ENCODE data around the gene DISP3.

Gene DISP3

GRCh38 chr1:11461531-11462137 lies 17.3 kb upstream of the DISP3 start:
- no peak for DNase-seq (ENCODE audit: low read depth)

- no peak for DNase-seq (ENCODE audit: low read depth)
Observed at GRCh38 chr1:11462224-11462923, 16.6 kb upstream of the DISP3 start.

GRCh38 chr1:11463177-11463576 lies 15.8 kb upstream of the DISP3 start:
- no peak for DNase-seq (ENCODE audit: low read depth)

GRCh38 chr1:11465307-11465706 lies 13.6 kb upstream of the DISP3 start:
- no peak for DNase-seq (ENCODE audit: low read depth)

GRCh38 chr1:11466416-11466815 lies 12.5 kb upstream of the DISP3 start:
- no peak for DNase-seq (ENCODE audit: low read depth)

GRCh38 chr1:11468878-11469277 lies 10.1 kb upstream of the DISP3 start:
- DNase-seq (ENCODE audit: low read depth): no peak

GRCh38 chr1:11470912-11471311 lies 8.0 kb upstream of the DISP3 start:
- DNase-seq (ENCODE audit: low read depth): no peak

- DNase-seq (ENCODE audit: low read depth): no peak
Observed at GRCh38 chr1:11471473-11471872, 7.5 kb upstream of the DISP3 start.

- no peak for DNase-seq (ENCODE audit: low read depth)
Observed at GRCh38 chr1:11472284-11472683, 6.7 kb upstream of the DISP3 start.

GRCh38 chr1:11472741-11473140 lies 6.2 kb upstream of the DISP3 start:
- no peak for DNase-seq (ENCODE audit: low read depth)

GRCh38 chr1:11473491-11474034 lies 5.4 kb upstream of the DISP3 start:
- no peak for DNase-seq (ENCODE audit: low read depth)

GRCh38 chr1:11474826-11475225 lies 4.1 kb upstream of the DISP3 start:
- DNase-seq (ENCODE audit: low read depth): no peak

- no peak for DNase-seq (ENCODE audit: low read depth)
Observed at GRCh38 chr1:11475748-11476147, 3.2 kb upstream of the DISP3 start.

- no peak for DNase-seq (ENCODE audit: low read depth)
Observed at GRCh38 chr1:11479375-11479979, 522 bp downstream of the DISP3 start.

GRCh38 chr1:11481019-11481418 lies 2.1 kb downstream of the DISP3 start:
- no peak for DNase-seq (ENCODE audit: low read depth)

- no peak for DNase-seq (ENCODE audit: low read depth)
Observed at GRCh38 chr1:11482198-11482597, 3.2 kb downstream of the DISP3 start.

- no peak for DNase-seq (ENCODE audit: low read depth)
Observed at GRCh38 chr1:11482701-11483479, 3.9 kb downstream of the DISP3 start.

- no peak for DNase-seq (ENCODE audit: low read depth)
Observed at GRCh38 chr1:11483581-11484320, 4.8 kb downstream of the DISP3 start.

GRCh38 chr1:11484321-11484655 lies 5.3 kb downstream of the DISP3 start:
- no peak for DNase-seq (ENCODE audit: low read depth)

GRCh38 chr1:11485191-11485590 lies 6.2 kb downstream of the DISP3 start:
- DNase-seq (ENCODE audit: low read depth): no peak

- no peak for DNase-seq (ENCODE audit: low read depth)
Observed at GRCh38 chr1:11486231-11487009, 7.5 kb downstream of the DISP3 start.
